ENCODE measurements around the gene KLHL35.
"Not testable (repeated sequence)": the region's sequence is repeated elsewhere in the genome, so short reads cannot be mapped to it uniquely, and the experiment has no call there.

KLHL35 gene

DNA sequence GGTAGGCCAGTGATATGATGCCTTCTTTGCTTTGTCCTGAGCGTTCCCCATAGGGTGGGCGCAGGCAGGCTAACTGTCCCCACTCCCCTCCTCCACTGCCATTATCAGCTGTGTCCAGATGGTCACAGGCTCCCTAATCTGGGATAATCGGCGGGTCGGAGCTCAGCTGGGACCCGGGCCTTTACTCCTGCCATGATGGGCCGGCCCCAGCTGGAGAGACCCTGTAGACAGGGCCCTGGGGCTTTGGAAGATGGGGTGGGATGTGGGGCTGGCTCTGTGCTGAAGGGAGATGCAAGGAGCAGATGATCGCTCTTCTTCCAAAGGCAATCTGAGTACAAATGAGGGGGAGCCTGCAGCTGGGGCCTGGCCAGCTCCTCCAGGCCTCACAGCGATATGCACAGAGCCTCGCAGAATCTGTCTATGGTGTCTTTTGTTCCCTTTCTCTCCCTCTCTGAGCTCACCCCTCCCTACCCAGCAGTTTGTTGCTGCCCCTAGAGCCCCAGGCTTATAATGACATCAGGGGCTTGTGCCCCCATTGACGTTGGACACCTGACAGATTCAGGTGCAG lies 11.9 kb downstream of the KLHL35 start:
- no peak for DNase-seq (ENCODE audit: low read depth, low spot score)
- Histone ChIP-seq H3K4me1 (ENCODE audit: insufficient read depth, insufficient read length) (peaks cover 2% of the 10 kb centered on the region), H3K9ac (ENCODE audit: insufficient read length, low read depth) (no peak overlapping the region), H3K4me3 (ENCODE audit: insufficient read length, low read depth) (no peak overlapping the region), H3K27me3 (ENCODE audit: insufficient read depth, insufficient read length) (no peaks in the 10 kb centered on the region), H3K36me3 (ENCODE audit: insufficient read depth, insufficient read length, low read length) (peaks cover 20% of the 10 kb centered on the region), H3K9me3 (ENCODE audit: insufficient read depth, low read length) (no peaks in the 10 kb centered on the region)
- TF ChIP-seq SUZ12 (IDR thresholded peaks at IDR 0.05; ENCODE audit: extremely low read depth, insufficient read depth, insufficient read length), result no peak
- TF ChIP-seq ZNF274 (IDR thresholded peaks at IDR 0.05; ENCODE audit: low read depth, low read length), result no peak
- no peak for TF ChIP-seq YY1 (IDR thresholded peaks at IDR 0.05; ENCODE audit: insufficient read depth, insufficient read length)

DNA sequence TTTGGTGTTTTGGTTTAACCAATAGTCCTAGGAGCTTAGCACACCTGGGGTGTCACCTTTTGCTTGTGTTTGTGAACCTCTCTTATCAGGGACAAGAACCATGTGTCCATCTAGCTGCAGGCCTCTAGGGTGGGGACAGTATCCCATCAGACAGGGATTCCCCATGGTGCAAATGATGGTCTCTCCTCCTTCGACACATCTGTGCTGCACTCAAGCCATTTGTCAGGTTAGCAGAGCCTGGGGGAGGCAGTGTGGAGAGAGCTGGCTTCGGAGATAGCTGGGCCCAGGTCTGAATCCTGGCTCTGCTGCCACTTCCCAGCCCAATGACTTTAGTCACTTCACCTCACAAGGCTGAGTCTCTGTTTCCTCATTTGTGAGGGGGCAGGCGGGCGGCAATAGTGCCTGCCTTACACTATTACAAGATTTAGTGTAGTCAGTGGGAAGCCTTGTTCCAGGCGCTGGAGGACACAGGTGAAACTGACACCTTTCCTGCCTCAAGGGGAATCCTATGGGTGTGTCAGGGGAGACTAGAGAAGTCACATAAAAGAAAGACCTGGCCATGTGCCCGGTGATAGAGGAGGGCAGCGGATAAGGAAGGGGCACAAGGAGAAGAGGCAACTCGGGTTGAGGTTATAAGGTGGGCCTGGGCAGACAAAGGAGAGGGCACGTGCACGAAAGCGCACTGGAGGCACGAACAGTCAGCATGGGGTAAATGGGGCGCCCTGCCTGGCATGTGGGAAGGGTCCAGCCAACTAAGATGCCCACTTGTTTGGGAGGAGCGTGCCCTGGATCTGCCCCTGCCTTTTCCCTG lies 12.6 kb downstream of the KLHL35 start:
- DNase-seq (ENCODE audit: low read depth, low spot score), result no peak
- peaks cover 22% of the 10 kb centered on the region for H3K36me3 ChIP-seq (ENCODE audit: insufficient read depth, insufficient read length, low read length)
- no peak overlapping the region for H3K9ac ChIP-seq (ENCODE audit: insufficient read length, low read depth)
- H3K9me3 ChIP-seq (ENCODE audit: insufficient read depth, low read length), result no peaks in the 10 kb centered on the region
- no peaks in the 10 kb centered on the region for H3K27me3 ChIP-seq (ENCODE audit: insufficient read depth, insufficient read length)
- no peak overlapping the region for H3K4me3 ChIP-seq (ENCODE audit: insufficient read length, low read depth)
- peaks cover 2% of the 10 kb centered on the region for H3K4me1 ChIP-seq (ENCODE audit: insufficient read depth, insufficient read length)
- no peak for TF ChIP-seq YY1 (IDR thresholded peaks at IDR 0.05; ENCODE audit: insufficient read depth, insufficient read length)

DNA sequence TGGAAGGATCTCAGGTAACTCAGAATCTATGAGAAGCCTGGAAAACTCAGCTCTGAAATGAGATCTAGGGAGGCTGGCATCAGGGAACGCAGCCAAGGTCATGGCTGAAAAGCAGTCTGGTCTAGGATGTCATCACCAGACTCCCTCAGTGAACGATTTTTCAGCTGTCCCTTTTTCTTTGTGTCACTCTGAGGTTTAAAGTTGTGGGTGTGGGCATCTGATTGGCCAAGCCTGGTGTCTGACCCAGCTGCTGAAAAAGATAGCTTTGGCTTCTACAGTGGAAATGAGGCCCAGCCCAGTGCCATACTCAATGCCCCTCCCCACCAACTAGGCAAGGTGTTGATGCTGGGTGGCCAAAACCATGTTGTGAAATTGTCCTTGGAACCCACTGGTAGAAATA lies 19.1 kb downstream of the KLHL35 start:
- H3K9me3 ChIP-seq (ENCODE audit: insufficient read depth, low read length), result no peaks in the 10 kb centered on the region
- H3K4me1 ChIP-seq (ENCODE audit: insufficient read depth, insufficient read length), result no peaks in the 10 kb centered on the region
- TF ChIP-seq ZNF274 (IDR thresholded peaks at IDR 0.05; ENCODE audit: low read depth, low read length), result no peak
- TF ChIP-seq SUZ12 (IDR thresholded peaks at IDR 0.05; ENCODE audit: extremely low read depth, insufficient read depth, insufficient read length), result no peak
- TF ChIP-seq YY1 (IDR thresholded peaks at IDR 0.05; ENCODE audit: insufficient read depth, insufficient read length), result no peak
- H3K4me3 ChIP-seq (ENCODE audit: insufficient read length, low read depth), result no peak overlapping the region
- no peak overlapping the region for H3K9ac ChIP-seq (ENCODE audit: insufficient read length, low read depth)
- DNase-seq (ENCODE audit: low read depth, low spot score), result no peak
- peaks cover 34% of the 10 kb centered on the region for H3K36me3 ChIP-seq (ENCODE audit: insufficient read depth, insufficient read length, low read length)
- no peaks in the 10 kb centered on the region for H3K27me3 ChIP-seq (ENCODE audit: insufficient read depth, insufficient read length)

DNA sequence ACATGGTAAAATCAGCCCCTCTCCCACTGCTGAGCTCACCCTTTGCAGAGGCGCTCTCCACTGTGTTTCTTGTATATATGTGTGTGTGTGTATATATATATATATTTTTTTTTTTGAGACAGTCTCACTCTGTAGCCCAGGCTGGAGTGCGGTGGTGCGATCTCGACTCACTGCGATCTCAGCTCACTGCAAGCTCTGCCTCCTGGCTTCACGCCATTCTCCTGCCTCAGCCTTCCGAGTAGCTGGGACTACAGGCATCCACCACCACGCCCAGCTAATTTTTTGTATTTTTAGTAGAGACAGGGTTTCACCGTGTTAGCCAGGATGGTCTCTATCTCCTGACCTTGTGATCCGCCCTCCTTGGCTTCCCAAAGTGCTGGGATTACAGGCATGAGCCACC lies 19.9 kb downstream of the KLHL35 start:
- H3K27me3 ChIP-seq (ENCODE audit: insufficient read depth, insufficient read length); DNase-seq (ENCODE audit: low read depth, low spot score); H3K4me3 ChIP-seq (ENCODE audit: insufficient read length, low read depth); H3K4me1 ChIP-seq (ENCODE audit: insufficient read depth, insufficient read length); H3K9me3 ChIP-seq (ENCODE audit: insufficient read depth, low read length); H3K9ac ChIP-seq (ENCODE audit: insufficient read length, low read depth): not testable (repeated sequence)
- peaks cover 40% of the 10 kb centered on the region for H3K36me3 ChIP-seq (ENCODE audit: insufficient read depth, insufficient read length, low read length)

DNA sequence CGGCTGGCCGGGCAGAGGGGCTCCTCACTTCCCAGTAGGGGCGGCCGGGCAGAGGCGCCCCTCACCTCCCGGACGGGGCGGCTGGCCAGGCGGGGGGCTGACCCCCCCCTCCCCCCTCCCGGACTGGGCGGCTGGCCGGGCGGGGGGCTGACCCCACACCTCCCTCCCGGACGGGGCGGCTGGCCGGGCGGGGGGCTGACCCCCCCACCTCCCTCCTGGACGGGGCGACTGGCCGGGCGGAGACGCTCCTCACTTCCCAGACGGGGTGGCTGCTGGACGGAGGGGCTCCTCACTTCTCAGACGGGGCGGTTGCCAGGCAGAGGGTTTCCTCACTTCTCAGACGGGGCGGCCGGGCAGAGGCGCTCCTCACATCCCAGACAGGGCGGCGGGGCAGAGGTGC lies 23.0 kb downstream of the KLHL35 start:
- not testable (repeated sequence) for DNase-seq (ENCODE audit: low read depth, low spot score); H3K4me3 ChIP-seq (ENCODE audit: insufficient read length, low read depth); H3K9me3 ChIP-seq (ENCODE audit: insufficient read depth, low read length); H3K4me1 ChIP-seq (ENCODE audit: insufficient read depth, insufficient read length); H3K27me3 ChIP-seq (ENCODE audit: insufficient read depth, insufficient read length); H3K9ac ChIP-seq (ENCODE audit: insufficient read length, low read depth)
- peaks cover 63% of the 10 kb centered on the region for H3K36me3 ChIP-seq (ENCODE audit: insufficient read depth, insufficient read length, low read length)

DNA sequence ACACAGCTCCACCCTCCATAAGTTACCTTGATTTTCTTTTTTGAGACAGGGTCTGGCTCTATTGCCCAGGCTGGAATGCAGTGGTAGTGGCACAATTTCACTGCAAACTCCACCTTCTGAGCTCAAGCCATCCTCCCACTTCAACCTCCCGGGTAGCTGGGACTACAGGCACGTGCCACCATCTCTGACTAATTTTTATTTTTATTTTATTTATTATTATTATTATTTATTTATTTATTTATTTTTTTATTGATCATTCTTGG lies 24.1 kb downstream of the KLHL35 start:
- Histone ChIP-seq H3K9me3 (ENCODE audit: insufficient read depth, low read length) (no peaks in the 10 kb centered on the region), H3K9ac (ENCODE audit: insufficient read length, low read depth) (no peak overlapping the region), H3K36me3 (ENCODE audit: insufficient read depth, insufficient read length, low read length) (peaks cover 67% of the 10 kb centered on the region), H3K4me3 (ENCODE audit: insufficient read length, low read depth) (no peak overlapping the region), H3K4me1 (ENCODE audit: insufficient read depth, insufficient read length) (no peaks in the 10 kb centered on the region), H3K27me3 (ENCODE audit: insufficient read depth, insufficient read length) (no peaks in the 10 kb centered on the region)
- TF ChIP-seq YY1 (IDR thresholded peaks at IDR 0.05; ENCODE audit: insufficient read depth, insufficient read length) (no peak), ZNF274 (IDR thresholded peaks at IDR 0.05; ENCODE audit: low read depth, low read length) (no peak), SUZ12 (IDR thresholded peaks at IDR 0.05; ENCODE audit: extremely low read depth, insufficient read depth, insufficient read length) (no peak)
- no peak for DNase-seq (ENCODE audit: low read depth, low spot score)

DNA sequence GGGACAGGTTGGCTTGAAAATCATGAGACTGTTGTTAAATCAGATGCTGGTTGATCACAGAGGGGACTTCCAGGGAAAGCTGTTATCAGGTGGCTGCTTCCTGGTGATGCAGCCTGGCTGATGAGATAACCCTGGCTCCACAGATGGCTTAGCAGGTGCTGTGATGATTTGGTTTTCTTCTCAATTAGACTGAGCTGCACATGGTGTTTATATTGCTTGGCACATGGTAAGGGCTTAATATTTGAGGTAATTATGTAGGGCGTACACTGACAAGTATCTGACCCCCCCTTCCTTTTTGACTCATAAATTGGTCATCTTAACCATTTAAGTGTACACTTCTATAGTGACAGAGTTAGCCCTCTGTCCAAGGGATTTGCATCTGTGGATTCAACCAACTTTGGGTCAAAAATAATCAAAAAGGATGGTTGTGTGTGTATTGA lies 26.6 kb downstream of the KLHL35 start:
- H3K36me3 ChIP-seq (ENCODE audit: insufficient read depth, insufficient read length, low read length), result peaks cover 72% of the 10 kb centered on the region
- TF ChIP-seq YY1 (IDR thresholded peaks at IDR 0.05; ENCODE audit: insufficient read depth, insufficient read length) (no peak), SUZ12 (IDR thresholded peaks at IDR 0.05; ENCODE audit: extremely low read depth, insufficient read depth, insufficient read length) (no peak), ZNF274 (IDR thresholded peaks at IDR 0.05; ENCODE audit: low read depth, low read length) (no peak)
- no peak for DNase-seq (ENCODE audit: low read depth, low spot score)

More for the DNA sequence above, 26.6 kb downstream of the KLHL35 start:
- no peak overlapping the region for H3K9ac ChIP-seq (ENCODE audit: insufficient read length, low read depth)
- H3K27me3 ChIP-seq (ENCODE audit: insufficient read depth, insufficient read length), result no peaks in the 10 kb centered on the region
- H3K4me3 ChIP-seq (ENCODE audit: insufficient read length, low read depth), result no peak overlapping the region
- H3K9me3 ChIP-seq (ENCODE audit: insufficient read depth, low read length), result no peaks in the 10 kb centered on the region
- no peaks in the 10 kb centered on the region for H3K4me1 ChIP-seq (ENCODE audit: insufficient read depth, insufficient read length)

All from NT2/D1 (cell line).